ENCODE data around the gene CRIP1.

DNA sequence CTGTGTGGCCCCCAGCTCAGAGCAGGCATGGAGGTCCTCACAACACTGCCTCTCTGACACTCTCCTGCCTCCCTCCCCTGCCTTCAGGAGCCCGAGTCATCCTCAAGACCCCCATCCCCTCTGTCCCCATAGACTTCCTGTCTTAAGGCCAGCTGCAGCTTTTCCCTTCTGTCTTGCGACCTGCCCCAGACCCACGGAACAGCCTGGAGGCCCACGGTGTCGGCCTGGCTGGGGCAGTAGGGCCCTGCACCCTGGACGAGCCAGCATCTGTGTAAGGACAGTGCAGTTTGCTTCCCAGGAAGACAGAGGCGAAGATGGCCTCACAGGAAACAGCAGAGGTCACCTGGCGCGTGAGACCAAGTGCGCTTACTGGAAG, 14.0 kb downstream of the CRIP1 start:
- TF ChIP-seq CTCF (IDR thresholded peaks at IDR 0.05; ENCODE audit: low read depth, low read length) (no peak), EZH2phosphoT487 (IDR thresholded peaks at IDR 0.05; ENCODE audit: low read depth) (no peak)

All from OCI-LY3 (cell line).